Choroid plexus epithelial cell (primary cell): ENCODE data around the gene CDH13.

Experiments used
- DNase-seq: peaks from one replicate; pipeline ENCODE4 v3.0.0-alpha.2; 2010; ENCODE audit warnings: low read depth
- H3K4me3 ChIP-seq: 2 replicates; pipeline ENCODE4 v1.5.1; 2011; ENCODE audit warnings: low read depth, mild to moderate bottlenecking, control low read depth, low read length, moderate library complexity
- CTCF ChIP-seq: conservative IDR thresholded peaks from 2 replicates; pipeline ENCODE4 v1.5.1; 2011; ENCODE audit warnings: low read depth, mild to moderate bottlenecking, control low read depth, inconsistent platforms, low read length, moderate library complexity

CDH13 gene

GRCh38 chr16:82605076-82605475 lies 21.7 kb upstream of the CDH13 start:
- no peak for TF ChIP-seq CTCF
- no peak overlapping the region for H3K4me3 ChIP-seq
- no peak for DNase-seq

GRCh38 chr16:82605863-82606620 lies 20.7 kb upstream of the CDH13 start:
- no peak for DNase-seq
- no peak for TF ChIP-seq CTCF
- H3K4me3 ChIP-seq: no peak overlapping the region

GRCh38 chr16:82609140-82609539 lies 17.6 kb upstream of the CDH13 start:
- no peak overlapping the region for H3K4me3 ChIP-seq
- TF ChIP-seq CTCF: no peak
- DNase-seq: no peak

GRCh38 chr16:82612263-82612662 lies 14.5 kb upstream of the CDH13 start:
- no peak for TF ChIP-seq CTCF
- DNase-seq: no peak
- no peak overlapping the region for H3K4me3 ChIP-seq

- H3K4me3 ChIP-seq: no peak overlapping the region
- no peak for DNase-seq
- TF ChIP-seq CTCF: no peak
Measured at GRCh38 chr16:82616356-82616755, 10.4 kb upstream of the CDH13 start.

GRCh38 chr16:82621781-82622180 lies 5.0 kb upstream of the CDH13 start:
- peak; percentile 26 for TF ChIP-seq CTCF
- no peak overlapping the region for H3K4me3 ChIP-seq
- no peak for DNase-seq

- no peak overlapping the region for H3K4me3 ChIP-seq
- no peak for DNase-seq
- TF ChIP-seq CTCF: no peak
Measured at GRCh38 chr16:82623241-82623640, 3.5 kb upstream of the CDH13 start.
